ENCODE data around the gene SNCAIP. TPM values are rescaled to one million over a fixed set of nuclear protein-coding genes. Genes with fewer than 3 reads are reported as not detected.
A peak's percentile ranks its signal among the peaks of the same experiment; 100 is the strongest.

The SNCAIP gene
- total RNA-seq, 4 donors from 2014 or later: 0.82 to 2.2 (median 1.6) TPM; not detected in 1

GRCh38 chr5:122493091-122494021, 181.3 kb downstream of the SNCAIP start:
- TF ChIP-seq POLR2AphosphoS5 (IDR thresholded peaks at IDR 0.05): no peak
- no peak for TF ChIP-seq EP300 (IDR thresholded peaks at IDR 0.05; ENCODE audit: low read depth)
- no peak for TF ChIP-seq POLR2A (IDR thresholded peaks at IDR 0.05)
- TF ChIP-seq CTCF (IDR thresholded peaks at IDR 0.05): no peak
- Histone ChIP-seq H3K4me3 (no peak overlapping the region), H3K27me3 (no peaks in the 10 kb centered on the region), H3K27ac (no peak overlapping the region), H3K9me3 (no peaks in the 10 kb centered on the region), H3K36me3 (no peaks in the 10 kb centered on the region), H3K4me1 (no peaks in the 10 kb centered on the region)
- in situ Hi-C loops (cut with MboI; ENCODE audit: low pct_ligation_motif_present in 1 of 4, low pct_unique_long_range_greater_than_20kb in 1 of 4, low sequenced_read_pairs in 3 of 4): loop anchor here in 1 of 4 donors (10.0 kb wide), 1 partner anchor 299 kb away; no protein-coding TSS in a partner anchor
- 63 to 83% methylated on average over 2 to 9 of the region's 9 CpGs for WGBS, 2 donors (ENCODE audit: low coverage in 1 of 2)
- intact Hi-C loops (cut with DNase I; ENCODE audit: low total_unique reads): loop anchor here (10.0 kb wide), 1 partner anchor 299 kb away; no protein-coding TSS in a partner anchor
- no peak for DNase-seq

GRCh38 chr5:122494109-122494508, 182.1 kb downstream of the SNCAIP start:
- 58 to 75% methylated on average over 2 to 4 of the region's 4 CpGs for WGBS, 2 donors (ENCODE audit: low coverage in 1 of 2)
- intact Hi-C loops (cut with DNase I; ENCODE audit: low total_unique reads) (loop anchor here (10.0 kb wide), 1 partner anchor 299 kb away; no protein-coding TSS in a partner anchor), in situ Hi-C loops (cut with MboI; ENCODE audit: low pct_ligation_motif_present in 1 of 4, low pct_unique_long_range_greater_than_20kb in 1 of 4, low sequenced_read_pairs in 3 of 4) (loop anchor here in 1 of 4 donors (10.0 kb wide), 1 partner anchor 299 kb away; no protein-coding TSS in a partner anchor)
- Histone ChIP-seq H3K4me1 (no peaks in the 10 kb centered on the region), H3K27ac (no peak overlapping the region), H3K36me3 (no peaks in the 10 kb centered on the region), H3K27me3 (no peaks in the 10 kb centered on the region), H3K9me3 (no peaks in the 10 kb centered on the region), H3K4me3 (no peak overlapping the region)
- TF ChIP-seq CTCF (IDR thresholded peaks at IDR 0.05): no peak
- TF ChIP-seq EP300 (IDR thresholded peaks at IDR 0.05; ENCODE audit: low read depth): no peak
- TF ChIP-seq POLR2A (IDR thresholded peaks at IDR 0.05): no peak
- no peak for TF ChIP-seq POLR2AphosphoS5 (IDR thresholded peaks at IDR 0.05)
- DNase-seq: no peak

GRCh38 chr5:122498163-122498562, 186.1 kb downstream of the SNCAIP start:
- Histone ChIP-seq H3K27ac (no peak overlapping the region), H3K4me3 (no peak overlapping the region), H3K27me3 (no peaks in the 10 kb centered on the region), H3K9me3 (no peaks in the 10 kb centered on the region), H3K36me3 (no peaks in the 10 kb centered on the region), H3K4me1 (peaks cover 0 to 3% (median 0%) of the 10 kb centered on the region in 4 donors)
- TF ChIP-seq POLR2AphosphoS5 (IDR thresholded peaks at IDR 0.05): no peak
- peak in 1 of 5 experiments; percentile 22 for TF ChIP-seq CTCF (IDR thresholded peaks at IDR 0.05)
- DNase-seq: no peak
- intact Hi-C loops (cut with DNase I; ENCODE audit: low total_unique reads) (loop anchor here (10.0 kb wide), 1 partner anchor 303 kb away; no protein-coding TSS in a partner anchor), in situ Hi-C loops (cut with MboI; ENCODE audit: low pct_ligation_motif_present in 1 of 4, low pct_unique_long_range_greater_than_20kb in 1 of 4, low sequenced_read_pairs in 3 of 4) (loop anchor here in 1 of 4 donors (10.0 kb wide), 1 partner anchor 303 kb away; no protein-coding TSS in a partner anchor)
- WGBS, 2 donors (ENCODE audit: low coverage in 1 of 2): 64 to 72% methylated on average over 2 of the region's 2 CpGs

- no peak for DNase-seq
- Histone ChIP-seq H3K4me1 (peaks cover 0 to 3% (median 0%) of the 10 kb centered on the region in 4 donors), H3K27ac (no peak overlapping the region), H3K4me3 (no peak overlapping the region), H3K9me3 (no peaks in the 10 kb centered on the region), H3K27me3 (no peaks in the 10 kb centered on the region), H3K36me3 (no peaks in the 10 kb centered on the region)
- in situ Hi-C loops (cut with MboI; ENCODE audit: low pct_ligation_motif_present in 1 of 4, low pct_unique_long_range_greater_than_20kb in 1 of 4, low sequenced_read_pairs in 3 of 4): loop anchor here in 1 of 4 donors (10.0 kb wide), 1 partner anchor 305 kb away; no protein-coding TSS in a partner anchor
- TF ChIP-seq POLR2A (IDR thresholded peaks at IDR 0.05): no peak
- TF ChIP-seq EP300 (IDR thresholded peaks at IDR 0.05; ENCODE audit: low read depth): no peak
- no peak for TF ChIP-seq CTCF (IDR thresholded peaks at IDR 0.05)
- no peak for TF ChIP-seq POLR2AphosphoS5 (IDR thresholded peaks at IDR 0.05)
- intact Hi-C loops (cut with DNase I; ENCODE audit: low total_unique reads): loop anchor here (10.0 kb wide), 1 partner anchor 305 kb away; no protein-coding TSS in a partner anchor
Observed at GRCh38 chr5:122499585-122499984, 187.5 kb downstream of the SNCAIP start.

All from transverse colon (tissue), 4 donors.